ENCODE data around the gene NAP1L5.
A peak's percentile ranks its signal among the peaks of the same experiment; 100 is the strongest.

The NAP1L5 gene

GRCh38 chr4:88702782-88703181, 5.2 kb upstream of the NAP1L5 start:
- H3K27ac ChIP-seq (ENCODE audit: extremely low read depth, low read depth, low read length) = no peak overlapping the region
- no peak overlapping the region for H3K4me3 ChIP-seq (ENCODE audit: low read depth, low read length)
- TF ChIP-seq ZNF394 (tag by site-specific recombination; IDR thresholded peaks at IDR 0.05; ENCODE audit: borderline replicate concordance) (no peak), KLF8 (tag by site-specific recombination; IDR thresholded peaks at IDR 0.05) (no peak)
- peaks cover 0 to 3% of the 10 kb centered on the region in 2 experiments; a peak in 1 of 3 replicates for H3K36me3 ChIP-seq (ENCODE audit: control insufficient read depth in 2 of 2, insufficient read depth in 1 of 2, low read length in 2 of 2)
- CTCF ChIA-PET = interaction anchor here (0.5 to 1.6 kb wide), 2 partner anchors 43 to 321 kb away, joined by 5 read pairs; no protein-coding TSS in a partner anchor
- H3K9me3 ChIP-seq (ENCODE audit: control insufficient read depth, insufficient read depth, low read depth, low read length) = no peaks in the 10 kb centered on the region
- POLR2A ChIA-PET = no interaction called here
- H3K4me1 ChIP-seq (ENCODE audit: control insufficient read depth, insufficient read depth, low read length) = no peaks in the 10 kb centered on the region

GRCh38 chr4:88698519-88698918, 890 bp upstream of the NAP1L5 start:
- no peak overlapping the region for H3K27ac ChIP-seq (ENCODE audit: extremely low read depth, low read depth, low read length)
- CTCF ChIA-PET = no interaction called here
- no peaks in the 10 kb centered on the region for H3K9me3 ChIP-seq (ENCODE audit: control insufficient read depth, insufficient read depth, low read depth, low read length)
- POLR2A ChIA-PET = no interaction called here
- no peaks in the 10 kb centered on the region for H3K4me1 ChIP-seq (ENCODE audit: control insufficient read depth, insufficient read depth, low read length)
- no peak overlapping the region for H3K4me3 ChIP-seq (ENCODE audit: low read depth, low read length)
- H3K36me3 ChIP-seq (ENCODE audit: control insufficient read depth in 2 of 2, insufficient read depth in 1 of 2, low read length in 2 of 2) = no peaks in the 10 kb centered on the region
- no peak for TF ChIP-seq INSM2 (tag by site-specific recombination; IDR thresholded peaks at IDR 0.05)
- TF ChIP-seq REST (tag by site-specific recombination; IDR thresholded peaks at IDR 0.05) = no peak
- TF ChIP-seq ZNF514 (tag by site-specific recombination; IDR thresholded peaks at IDR 0.05) = no peak
- 0 out of 2 replicates have a peak, but pooled peaks have one; percentile 17 for TF ChIP-seq KLF8 (tag by site-specific recombination; IDR thresholded peaks at IDR 0.05)
- TF ChIP-seq GLI2 (tag by site-specific recombination; IDR thresholded peaks at IDR 0.05; ENCODE audit: borderline replicate concordance, low read depth) = no peak
- no peak for TF ChIP-seq ZSCAN23 (tag by site-specific recombination; IDR thresholded peaks at IDR 0.05)
- TF ChIP-seq ZNF529 (tag by site-specific recombination; IDR thresholded peaks at IDR 0.05; ENCODE audit: insufficient replicate concordance) = no peak
- TF ChIP-seq ZNF366 (tag by site-specific recombination; conservative IDR thresholded peaks at IDR 0.05) = no peak
- TF ChIP-seq, protein P1, sequence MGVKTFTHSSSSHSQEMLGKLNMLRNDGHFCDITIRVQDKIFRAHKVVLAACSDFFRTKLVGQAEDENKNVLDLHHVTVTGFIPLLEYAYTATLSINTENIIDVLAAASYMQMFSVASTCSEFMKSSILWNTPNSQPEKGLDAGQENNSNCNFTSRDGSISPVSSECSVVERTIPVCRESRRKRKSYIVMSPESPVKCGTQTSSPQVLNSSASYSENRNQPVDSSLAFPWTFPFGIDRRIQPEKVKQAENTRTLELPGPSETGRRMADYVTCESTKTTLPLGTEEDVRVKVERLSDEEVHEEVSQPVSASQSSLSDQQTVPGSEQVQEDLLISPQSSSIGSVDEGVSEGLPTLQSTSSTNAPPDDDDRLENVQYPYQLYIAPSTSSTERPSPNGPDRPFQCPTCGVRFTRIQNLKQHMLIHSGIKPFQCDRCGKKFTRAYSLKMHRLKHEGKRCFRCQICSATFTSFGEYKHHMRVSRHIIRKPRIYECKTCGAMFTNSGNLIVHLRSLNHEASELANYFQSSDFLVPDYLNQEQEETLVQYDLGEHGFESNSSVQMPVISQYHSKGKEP (tag by site-specific recombination; IDR thresholded peaks at IDR 0.05) = no peak
- TF ChIP-seq GLI4 (tag by site-specific recombination; IDR thresholded peaks at IDR 0.05) = no peak
- TF ChIP-seq ZNF837 (tag by site-specific recombination; IDR thresholded peaks at IDR 0.05) = no peak
- TF ChIP-seq, protein P2, sequence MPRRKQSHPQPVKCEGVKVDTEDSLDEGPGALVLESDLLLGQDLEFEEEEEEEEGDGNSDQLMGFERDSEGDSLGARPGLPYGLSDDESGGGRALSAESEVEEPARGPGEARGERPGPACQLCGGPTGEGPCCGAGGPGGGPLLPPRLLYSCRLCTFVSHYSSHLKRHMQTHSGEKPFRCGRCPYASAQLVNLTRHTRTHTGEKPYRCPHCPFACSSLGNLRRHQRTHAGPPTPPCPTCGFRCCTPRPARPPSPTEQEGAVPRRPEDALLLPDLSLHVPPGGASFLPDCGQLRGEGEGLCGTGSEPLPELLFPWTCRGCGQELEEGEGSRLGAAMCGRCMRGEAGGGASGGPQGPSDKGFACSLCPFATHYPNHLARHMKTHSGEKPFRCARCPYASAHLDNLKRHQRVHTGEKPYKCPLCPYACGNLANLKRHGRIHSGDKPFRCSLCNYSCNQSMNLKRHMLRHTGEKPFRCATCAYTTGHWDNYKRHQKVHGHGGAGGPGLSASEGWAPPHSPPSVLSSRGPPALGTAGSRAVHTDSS (tag by site-specific recombination; IDR thresholded peaks at IDR 0.05) = peak; percentile 77; the same call in 1 of the 2 replicates
- no peak for TF ChIP-seq ZNF292 (tag by site-specific recombination; IDR thresholded peaks at IDR 0.05; ENCODE audit: borderline replicate concordance, low read depth)
